DND-41 (cell line): ENCODE data around the gene KIR2DL3.
"Not testable (repeated sequence)": the region's sequence is repeated elsewhere in the genome, so short reads cannot be mapped to it uniquely, and the experiment has no call there.

ENCODE experiments used
- ATAC-seq: fragments of 200-7000 bp; cut with Tn5 transposase; 3 replicates; pipeline ENCODE4 v1.9.1; 2021; ENCODE audit warnings: low read depth; ENCODE audit not compliant: insufficient read depth
- DNase-seq: peaks from one replicate; pipeline ENCODE4 v3.0.0-alpha.2; 2020
- H2AFZ ChIP-seq: 2 replicates; pipeline ENCODE4 v1.6.0; 2012; ENCODE audit warnings: low read depth, low read length
- H3K27ac ChIP-seq: 2 replicates; pipeline ENCODE4 v1.5.1; 2012; ENCODE audit warnings: low read length, inconsistent platforms
- H3K27me3 ChIP-seq: fragments of 200-600 bp; sonication (generic); 2 replicates; pipeline ENCODE4 v1.6.0; 2012; ENCODE audit warnings: low read length, mild to moderate bottlenecking, inconsistent platforms; ENCODE audit not compliant: insufficient read depth, poor library complexity
- H3K36me3 ChIP-seq: 2 replicates; pipeline ENCODE4 v1.5.1; 2012; ENCODE audit warnings: low read length, inconsistent platforms; ENCODE audit not compliant: insufficient read depth
- H3K4me1 ChIP-seq: 2 replicates; pipeline ENCODE4 v1.5.1; 2012; ENCODE audit warnings: mild to moderate bottlenecking, low read length; ENCODE audit not compliant: insufficient read depth
- H3K4me2 ChIP-seq: 2 replicates; pipeline ENCODE4 v1.6.0; 2012; ENCODE audit warnings: mild to moderate bottlenecking, moderate library complexity, low read length, inconsistent platforms; ENCODE audit not compliant: insufficient read depth
- H3K4me3 ChIP-seq, 2 experiments: fragments of 200-600 bp in 1 of 2; shearing (Covaris generic) in 1 of 2; 2 replicates each; pipeline ENCODE4 v1.5.1; 2012 to 2016; ENCODE audit warnings: inconsistent platforms in 2 of 2, low read length in 2 of 2, mild to moderate bottlenecking in 2 of 2, low read depth in 1 of 2, moderate library complexity in 1 of 2
- H3K79me2 ChIP-seq: 2 replicates; pipeline ENCODE4 v1.6.0; 2012; ENCODE audit warnings: low read length, inconsistent platforms; ENCODE audit not compliant: insufficient read depth
- H3K9ac ChIP-seq: 2 replicates; pipeline ENCODE4 v1.6.0; 2012; ENCODE audit warnings: low read depth, mild to moderate bottlenecking, inconsistent platforms, low read length, moderate library complexity
- H3K9me3 ChIP-seq: 2 replicates; pipeline ENCODE4 v1.5.1; 2012; ENCODE audit warnings: low read length, moderate library complexity, mild to moderate bottlenecking, inconsistent platforms; ENCODE audit not compliant: insufficient read depth, severe bottlenecking
- H4K20me1 ChIP-seq: 2 replicates; pipeline ENCODE4 v1.6.0; 2012; ENCODE audit warnings: low read length; ENCODE audit not compliant: insufficient read depth
- EZH2 ChIP-seq: IDR thresholded peaks from 3 replicates; pipeline ENCODE4 v1.6.1; 2012; ENCODE audit warnings: borderline replicate concordance, low read depth, mild to moderate bottlenecking, moderate library complexity, low read length, inconsistent platforms; ENCODE audit not compliant: severe bottlenecking
- TF ChIP-seq, protein P1 (sequence below): IDR thresholded peaks from 2 replicates; pipeline ENCODE4 v1.5.1; 2012; ENCODE audit warnings: borderline replicate concordance, low read length, moderate library complexity, mild to moderate bottlenecking; ENCODE audit not compliant: poor library complexity, severe bottlenecking; ENCODE audit errors: extremely low read depth

Gene KIR2DL3

GRCh38 chr19:54696117-54696548 is 42.2 kb upstream of the KIR2DL3 start:
- no peaks in the 10 kb centered on the region; the same call in 1 of the 2 replicates for H4K20me1 ChIP-seq
- no peak overlapping the region for H2AFZ ChIP-seq
- no peak overlapping the region for H3K4me3 ChIP-seq
- no peak overlapping the region for H3K9ac ChIP-seq
- TF ChIP-seq, protein P1, sequence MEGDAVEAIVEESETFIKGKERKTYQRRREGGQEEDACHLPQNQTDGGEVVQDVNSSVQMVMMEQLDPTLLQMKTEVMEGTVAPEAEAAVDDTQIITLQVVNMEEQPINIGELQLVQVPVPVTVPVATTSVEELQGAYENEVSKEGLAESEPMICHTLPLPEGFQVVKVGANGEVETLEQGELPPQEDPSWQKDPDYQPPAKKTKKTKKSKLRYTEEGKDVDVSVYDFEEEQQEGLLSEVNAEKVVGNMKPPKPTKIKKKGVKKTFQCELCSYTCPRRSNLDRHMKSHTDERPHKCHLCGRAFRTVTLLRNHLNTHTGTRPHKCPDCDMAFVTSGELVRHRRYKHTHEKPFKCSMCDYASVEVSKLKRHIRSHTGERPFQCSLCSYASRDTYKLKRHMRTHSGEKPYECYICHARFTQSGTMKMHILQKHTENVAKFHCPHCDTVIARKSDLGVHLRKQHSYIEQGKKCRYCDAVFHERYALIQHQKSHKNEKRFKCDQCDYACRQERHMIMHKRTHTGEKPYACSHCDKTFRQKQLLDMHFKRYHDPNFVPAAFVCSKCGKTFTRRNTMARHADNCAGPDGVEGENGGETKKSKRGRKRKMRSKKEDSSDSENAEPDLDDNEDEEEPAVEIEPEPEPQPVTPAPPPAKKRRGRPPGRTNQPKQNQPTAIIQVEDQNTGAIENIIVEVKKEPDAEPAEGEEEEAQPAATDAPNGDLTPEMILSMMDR: no peak
- TF ChIP-seq EZH2: no peak
- H3K79me2 ChIP-seq: no peaks in the 10 kb centered on the region
- no peak overlapping the region for H3K4me2 ChIP-seq
- ATAC-seq: no peak
- H3K9me3 ChIP-seq: no peaks in the 10 kb centered on the region
- no peaks in the 10 kb centered on the region for H3K36me3 ChIP-seq
- no peaks in the 10 kb centered on the region for H3K4me1 ChIP-seq
- DNase-seq: no peak
- no peak overlapping the region for H3K27ac ChIP-seq
- H3K27me3 ChIP-seq: no peaks in the 10 kb centered on the region

GRCh38 chr19:54696766-54697165 is 41.5 kb upstream of the KIR2DL3 start:
- no peak overlapping the region for H3K4me2 ChIP-seq
- no peaks in the 10 kb centered on the region; the same call in 1 of the 2 replicates for H4K20me1 ChIP-seq
- H3K36me3 ChIP-seq: no peaks in the 10 kb centered on the region
- H3K4me3 ChIP-seq: no peak overlapping the region
- H3K9me3 ChIP-seq: no peaks in the 10 kb centered on the region
- ATAC-seq (no peak), DNase-seq (no peak)
- no peaks in the 10 kb centered on the region for H3K79me2 ChIP-seq
- no peak overlapping the region for H3K9ac ChIP-seq
- TF ChIP-seq, protein P1: no peak
- no peak for TF ChIP-seq EZH2
- no peak overlapping the region for H2AFZ ChIP-seq
- no peak overlapping the region for H3K27ac ChIP-seq
- H3K4me1 ChIP-seq: no peaks in the 10 kb centered on the region
- H3K27me3 ChIP-seq: no peaks in the 10 kb centered on the region

- H3K9me3 ChIP-seq, H3K4me1 ChIP-seq, H3K27ac ChIP-seq, H3K27me3 ChIP-seq, H3K36me3 ChIP-seq, H3K79me2 ChIP-seq, ATAC-seq, H3K4me3 ChIP-seq, DNase-seq, H4K20me1 ChIP-seq, H3K9ac ChIP-seq, H3K4me2 ChIP-seq, H2AFZ ChIP-seq: not testable (repeated sequence)
Observed at GRCh38 chr19:54697716-54698115, 40.6 kb upstream of the KIR2DL3 start.

DNA sequence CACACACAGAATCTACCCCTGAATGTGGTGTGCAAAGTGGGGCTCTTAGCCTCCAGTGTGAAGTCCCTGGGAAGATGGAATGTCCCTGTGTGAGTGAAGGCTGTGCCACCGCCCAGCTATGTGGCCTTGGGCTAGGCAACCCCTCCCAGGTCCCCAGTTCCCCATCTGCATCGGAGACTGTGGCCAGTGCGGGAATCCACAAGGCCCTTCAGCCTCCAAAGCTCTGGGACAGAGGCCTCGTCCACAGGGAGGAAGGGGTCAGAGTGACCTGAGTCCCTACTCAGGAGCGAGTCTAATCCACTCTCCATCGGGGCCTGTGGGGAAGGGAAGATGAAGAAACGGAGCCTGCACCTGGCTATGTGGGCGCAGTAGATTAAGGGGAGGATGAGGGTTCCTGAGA is 33.4 kb upstream of the KIR2DL3 start:
- Histone ChIP-seq H3K4me3 (no peak overlapping the region), H4K20me1 (no peaks in the 10 kb centered on the region), H3K9ac (no peak overlapping the region), H3K36me3 (no peaks in the 10 kb centered on the region), H3K27me3 (no peaks in the 10 kb centered on the region), H3K79me2 (no peaks in the 10 kb centered on the region), H3K27ac (no peak overlapping the region), H2AFZ (no peak overlapping the region), H3K4me2 (no peak overlapping the region), H3K4me1 (peaks cover 12% of the 10 kb centered on the region), H3K9me3 (no peaks in the 10 kb centered on the region)
- DNase-seq (no peak), ATAC-seq (no peak)
- TF ChIP-seq EZH2: no peak
- TF ChIP-seq, protein P1: no peak
